Measurements from ENCODE around the gene COG4. TPM values are rescaled to one million over a fixed set of nuclear protein-coding genes. Genes with fewer than 3 reads are reported as not detected.

COG4 gene
- total RNA-seq: 84.4 and 86.8 TPM in 2 replicates

DNA sequence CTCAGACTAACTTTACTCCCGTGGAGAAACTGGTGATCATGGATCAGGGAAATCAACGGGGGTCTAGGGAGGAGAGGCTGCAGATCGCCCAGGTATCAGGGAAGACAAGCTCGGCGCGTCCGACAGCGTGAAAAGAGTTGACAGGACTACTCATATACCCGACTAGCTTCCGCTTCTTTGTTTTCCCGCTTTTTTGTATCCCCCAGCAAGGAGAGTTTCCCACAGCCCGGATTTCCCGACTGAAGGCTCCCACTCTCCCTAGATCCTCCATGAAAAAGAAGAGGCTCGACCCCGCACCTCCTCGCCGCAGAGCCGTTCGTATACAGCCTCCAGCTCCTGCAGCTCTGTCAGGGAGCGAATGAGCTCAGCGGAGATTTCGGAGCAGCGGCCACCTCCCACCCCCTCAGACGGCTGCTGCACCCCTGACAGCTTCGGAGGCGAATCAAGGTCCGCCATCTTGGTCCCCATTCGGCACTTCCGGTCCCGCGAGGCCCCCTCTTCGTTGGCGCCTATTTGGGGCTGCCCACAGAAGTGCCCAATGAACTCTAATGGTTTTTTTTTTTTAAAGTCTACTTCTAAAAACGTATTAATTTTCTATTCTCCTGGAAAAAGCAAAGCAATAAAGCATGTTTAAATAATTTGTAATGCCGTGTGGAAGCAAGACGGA is at the start of gene COG4:
COG4 (minus strand) TSS at position 479 of the 667 bp plus-strand sequence; CDS start at position 468, 11 bp downstream.

GRCh38 chr16:70523743-70524398 is 517 bp upstream of the COG4 start, which contains the start of gene SF3B3:
Gene SF3B3, plus strand, starts transcription at chr16:70523816. Its CDS starts 2,841 bp downstream, at chr16:70526657.

GRCh38 chr16:70454222-70455034 is 68.9 kb downstream of the COG4 start, which contains the start of gene FCSK:
Gene FCSK, plus strand, starts transcription at chr16:70454595. Its CDS starts 8,596 bp downstream, at chr16:70463191.

DNA sequence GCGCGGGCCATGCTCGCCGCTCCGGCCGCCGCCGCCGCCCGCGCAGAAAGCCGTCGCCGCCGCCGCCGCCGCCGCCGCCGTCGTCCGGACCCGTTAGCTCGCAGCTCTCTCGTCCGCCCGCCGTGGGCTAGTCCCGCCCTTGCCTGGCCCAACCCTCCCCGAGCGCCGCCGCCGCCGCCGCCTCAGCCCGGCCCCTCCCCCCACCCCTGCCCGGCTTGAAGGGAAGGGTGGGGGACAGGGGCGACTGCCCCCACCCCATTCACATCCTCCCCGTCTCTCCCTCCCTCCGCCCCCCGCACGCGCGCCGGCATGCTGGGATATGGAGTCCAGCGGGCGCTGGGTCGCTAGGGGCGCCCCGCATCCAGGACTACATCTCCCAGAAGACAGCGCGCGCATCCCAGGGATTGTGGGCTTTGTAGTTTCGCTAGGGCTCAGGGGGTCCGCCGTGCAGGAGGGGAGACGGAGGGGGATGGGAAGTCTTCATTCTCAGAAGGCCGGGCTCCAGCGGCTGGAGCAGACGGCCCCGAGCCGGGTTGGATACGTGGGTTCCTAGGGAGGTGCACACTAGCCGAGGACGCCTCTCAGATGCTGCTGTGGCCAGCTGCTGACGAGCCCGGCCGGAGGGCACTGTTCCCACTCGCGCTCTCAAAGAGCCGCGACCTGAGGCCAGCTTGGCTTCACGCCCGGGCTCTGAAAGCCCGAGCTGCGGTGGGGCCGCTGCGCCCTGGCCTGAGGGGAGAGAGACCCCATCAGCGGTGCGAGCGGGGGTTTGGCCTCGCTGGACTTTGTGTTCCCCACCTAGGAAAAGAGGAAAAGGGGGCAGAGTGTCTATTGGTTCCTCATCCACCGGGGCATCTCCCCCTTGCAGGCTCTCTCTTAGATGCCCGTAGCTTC is 84.1 kb downstream of the COG4 start, which contains the start of gene ST3GAL2:
ST3GAL2 (minus strand) TSS at position 132 of the 894 bp plus-strand sequence. CDS start 40,570 bp downstream, outside the sequence.

Other genes starting within 250 kb of the COG4 start
- gene AARS1, start 234.0 kb downstream of the COG4 start, total RNA-seq: 114 and 130 TPM in 2 replicates
- 23.3 and 29.2 TPM in 2 replicates for gene DDX19B, start 224.4 kb downstream of the COG4 start, total RNA-seq
- 43.5 and 48.7 TPM in 2 replicates for gene DDX19A, start 176.7 kb downstream of the COG4 start, total RNA-seq
- gene ST3GAL2, start 84.5 kb downstream of the COG4 start, total RNA-seq: 23.6 and 27.4 TPM in 2 replicates
- gene FCSK, start 69.0 kb downstream of the COG4 start, total RNA-seq: 9.0 and 9.2 TPM in 2 replicates
- 84.0 and 103 TPM in 2 replicates for gene SF3B3, start 262 bp upstream of the COG4 start, total RNA-seq
- gene IL34, start 123.0 kb upstream of the COG4 start, total RNA-seq: 54.0 and 74.2 TPM in 2 replicates
- 12.0 and 20.0 TPM in 2 replicates for gene MTSS2, start 162.5 kb upstream of the COG4 start, total RNA-seq